Measurements from ENCODE around the gene NBDY.
"Not testable (repeated sequence)": the region's sequence is repeated elsewhere in the genome, so short reads cannot be mapped to it uniquely, and the experiment has no call there.

Gene NBDY

DNA sequence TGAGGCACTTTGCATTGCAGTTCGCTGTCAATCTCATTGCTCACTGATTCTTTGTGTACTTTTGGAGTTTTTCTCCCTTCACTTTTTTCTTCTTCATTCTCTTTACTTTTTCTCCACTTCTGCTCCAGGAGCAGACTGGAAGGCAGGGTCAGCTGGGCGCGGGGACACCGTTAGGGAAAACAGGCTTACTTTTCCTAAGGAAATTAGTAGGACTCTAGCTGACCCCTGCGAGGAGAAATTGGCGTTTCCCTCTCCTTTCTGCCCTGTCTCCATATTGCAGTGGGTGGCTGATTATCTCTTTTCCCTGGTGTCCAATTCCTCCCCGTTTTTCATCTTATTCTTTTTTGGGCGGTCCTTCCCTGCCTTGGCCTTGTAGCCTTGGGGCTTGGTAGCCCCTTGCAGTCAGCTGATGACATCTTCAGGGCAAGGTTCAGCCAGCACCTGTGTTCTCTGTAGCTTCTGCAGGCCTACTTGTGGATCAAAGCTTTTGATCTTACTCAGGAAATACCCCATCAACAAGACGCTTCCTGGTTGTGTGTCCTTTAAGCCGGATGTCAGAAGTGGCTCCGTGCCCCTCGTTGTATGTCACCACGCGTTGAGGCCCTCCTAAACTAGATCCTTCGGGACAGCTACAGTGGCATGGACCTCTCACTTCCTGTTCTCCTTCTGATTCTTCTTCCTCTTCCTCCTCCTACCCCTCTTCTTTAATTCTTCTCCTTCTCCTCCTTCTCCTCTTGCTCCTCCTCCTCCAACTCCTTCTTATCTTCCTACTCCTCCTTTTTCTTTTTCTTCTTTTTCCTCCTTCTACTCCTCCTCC is 36.1 kb downstream of the NBDY start:
- no peak for DNase-seq

DNA sequence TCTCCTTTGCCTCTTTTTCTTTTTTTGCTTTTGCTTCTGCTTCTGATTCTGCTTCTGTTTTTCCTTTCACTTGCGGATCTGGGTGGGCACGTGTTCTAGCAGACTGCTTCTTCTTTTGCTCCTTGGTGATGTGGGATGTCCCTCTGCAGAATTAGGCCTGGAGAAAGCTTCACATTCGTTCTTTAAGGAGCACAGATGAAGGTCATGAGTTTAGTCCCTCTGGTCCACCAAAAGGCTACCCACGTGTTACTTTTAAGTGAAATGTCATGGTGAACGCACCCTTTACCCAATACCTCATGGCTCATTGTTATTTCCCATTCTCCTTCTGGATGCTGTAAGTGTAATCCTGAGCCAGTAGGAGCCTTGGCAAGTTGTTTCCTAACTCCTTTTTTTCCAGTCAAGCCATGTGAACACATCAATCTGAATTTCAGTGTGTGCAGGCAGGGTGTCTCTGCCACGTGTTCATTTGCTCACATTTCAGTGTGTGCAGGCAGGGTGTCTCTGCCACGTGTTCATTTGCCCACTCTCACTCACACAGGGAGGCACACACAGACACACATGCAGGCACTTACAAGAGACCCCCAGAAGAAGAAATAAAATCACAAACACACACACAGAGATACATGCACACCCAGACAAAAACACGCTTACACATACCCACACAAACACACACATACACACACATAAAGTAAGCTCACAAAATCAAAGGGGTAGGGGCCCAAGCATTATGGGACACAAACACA is 36.9 kb downstream of the NBDY start:
- DNase-seq: no peak

DNA sequence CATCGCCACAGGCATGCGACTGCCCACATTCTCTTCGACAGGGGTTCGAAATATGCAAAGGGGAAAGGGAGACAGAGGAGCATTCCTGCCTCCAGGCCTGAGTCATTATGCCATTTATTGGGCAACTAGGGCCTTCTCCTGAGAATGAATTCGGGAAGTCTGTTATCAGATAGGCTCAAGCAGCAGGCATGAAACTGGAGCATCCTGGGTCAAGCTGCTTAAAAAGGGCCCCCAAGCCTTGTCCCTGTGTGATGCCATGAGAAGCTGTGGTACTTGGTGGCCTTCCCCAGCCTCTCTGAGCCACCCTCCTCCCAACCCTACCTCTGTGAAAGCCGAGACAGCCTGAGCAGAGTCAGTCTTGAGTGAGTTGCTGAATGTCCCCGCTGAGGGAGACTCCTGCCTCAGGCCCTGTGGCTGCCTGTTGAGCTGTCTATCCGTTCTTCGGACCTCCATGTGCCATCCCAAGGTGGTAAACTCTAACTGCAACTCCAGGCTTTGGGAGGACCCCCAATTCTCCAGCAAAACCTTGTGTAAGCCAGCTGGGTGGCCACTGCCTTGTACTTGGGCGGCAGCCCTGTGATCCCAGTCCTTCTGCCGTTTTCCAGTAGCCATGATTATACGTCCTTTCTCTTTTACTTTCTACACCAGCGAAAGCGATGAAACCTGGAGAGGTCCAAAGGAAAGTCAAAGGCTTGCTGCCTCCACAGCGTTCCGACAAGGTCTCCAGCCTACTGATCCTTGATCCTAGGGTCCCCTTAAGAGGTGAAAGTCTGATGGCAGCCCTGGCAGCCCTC is 37.7 kb downstream of the NBDY start:
- no peak for DNase-seq

DNA sequence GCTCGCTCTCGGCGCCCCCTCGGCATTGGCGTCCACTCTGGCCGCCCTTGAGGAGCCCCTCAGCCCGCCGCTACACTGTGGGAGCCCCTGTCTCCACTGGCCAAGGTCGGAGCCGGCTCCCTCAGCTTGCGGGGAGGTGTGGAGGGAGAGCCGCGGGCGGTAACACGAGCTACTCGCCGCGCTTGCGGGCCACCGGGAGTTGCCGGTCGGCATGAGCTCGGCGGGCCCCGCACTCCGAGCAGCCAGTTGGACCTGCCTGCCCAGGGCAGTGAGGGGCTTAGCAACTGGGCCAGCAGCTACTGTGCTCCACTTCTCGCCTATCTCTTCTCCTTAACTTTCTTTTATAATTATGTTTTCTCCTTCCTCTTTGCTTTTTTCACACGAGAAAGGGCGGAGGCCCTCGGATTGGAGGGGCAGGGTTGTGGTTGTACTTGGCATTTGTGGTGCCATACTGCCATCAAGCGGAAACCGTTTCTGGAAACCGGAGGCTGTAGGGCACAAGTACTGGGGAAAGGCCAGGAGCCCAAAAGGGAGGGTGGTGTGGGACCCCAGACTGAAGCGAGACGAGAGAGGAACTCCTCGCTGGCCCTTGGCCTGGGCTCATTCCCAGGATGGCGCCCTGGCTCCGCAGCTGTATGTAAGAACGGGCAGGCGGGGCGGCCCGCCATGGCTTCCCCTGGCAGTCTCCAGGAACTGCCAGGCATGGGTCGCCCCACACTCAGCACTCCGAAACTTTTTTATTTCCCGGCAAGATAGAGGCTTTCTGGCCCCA is 38.5 kb downstream of the NBDY start:
- not testable (repeated sequence) for DNase-seq

DNA sequence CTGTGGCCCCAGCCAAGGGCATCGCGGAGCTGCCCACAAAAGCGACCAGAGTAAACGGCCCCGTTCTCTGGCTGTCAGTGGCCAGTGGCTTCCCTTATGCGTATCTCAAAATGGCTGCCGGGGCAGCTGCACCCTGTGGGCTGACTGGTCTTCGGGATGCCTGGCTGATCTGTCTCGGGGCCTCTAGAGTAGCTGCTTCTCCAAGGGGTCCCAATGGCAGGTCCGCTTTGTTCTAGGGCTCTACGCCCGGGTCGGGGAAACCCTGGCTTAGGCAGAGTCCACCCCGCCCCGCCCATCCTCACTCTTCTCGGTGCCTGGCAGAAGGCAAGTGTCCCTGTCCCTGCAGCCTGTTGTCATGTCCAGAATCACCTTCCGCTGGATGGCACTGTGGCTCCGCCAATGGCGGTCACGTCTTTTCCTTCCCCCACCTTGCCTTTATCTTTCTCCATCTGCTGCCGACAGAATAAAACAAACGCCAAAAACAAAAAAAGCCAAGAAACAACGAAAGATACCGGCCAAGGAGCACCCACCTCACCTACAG is 39.1 kb downstream of the NBDY start:
- DNase-seq: not testable (repeated sequence)

DNA sequence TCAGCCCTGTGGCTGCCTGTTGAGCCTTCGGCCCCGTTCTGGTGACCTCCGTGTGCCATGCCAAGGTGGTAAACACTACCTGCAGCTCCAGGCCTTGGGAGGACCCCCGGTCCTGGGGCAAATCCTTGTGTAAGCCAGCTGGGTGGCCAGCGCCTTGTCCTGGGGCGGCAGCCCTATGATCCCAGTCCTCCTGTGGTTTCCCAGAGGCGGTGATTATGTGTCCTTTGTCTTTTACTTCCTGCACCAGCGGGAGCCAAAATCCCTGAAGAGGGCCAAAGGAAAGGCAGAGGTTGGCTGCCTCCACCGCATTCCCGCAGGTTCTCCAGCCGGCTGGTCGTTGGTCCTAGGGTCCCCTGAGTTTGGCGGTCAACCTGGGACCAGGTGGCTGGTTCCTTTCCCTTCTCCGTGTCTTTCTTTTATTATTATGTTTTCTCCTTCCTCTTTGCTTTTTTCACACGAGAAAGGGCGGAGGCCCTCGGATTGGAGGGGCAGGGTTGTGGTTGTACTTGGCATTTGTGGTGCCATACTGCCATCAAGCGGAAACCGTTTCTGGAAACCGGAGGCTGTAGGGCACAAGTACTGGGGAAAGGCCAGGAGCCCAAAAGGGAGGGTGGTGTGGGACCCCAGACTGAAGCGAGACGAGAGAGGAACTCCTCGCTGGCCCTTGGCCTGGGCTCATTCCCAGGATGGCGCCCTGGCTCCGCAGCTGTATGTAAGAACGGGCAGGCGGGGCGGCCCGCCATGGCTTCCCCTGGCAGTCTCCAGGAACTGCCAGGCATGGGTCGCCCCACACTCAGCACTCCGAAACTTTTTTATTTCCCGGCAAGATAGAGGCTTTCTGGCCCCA is 43.9 kb downstream of the NBDY start:
- not testable (repeated sequence) for DNase-seq

DNA sequence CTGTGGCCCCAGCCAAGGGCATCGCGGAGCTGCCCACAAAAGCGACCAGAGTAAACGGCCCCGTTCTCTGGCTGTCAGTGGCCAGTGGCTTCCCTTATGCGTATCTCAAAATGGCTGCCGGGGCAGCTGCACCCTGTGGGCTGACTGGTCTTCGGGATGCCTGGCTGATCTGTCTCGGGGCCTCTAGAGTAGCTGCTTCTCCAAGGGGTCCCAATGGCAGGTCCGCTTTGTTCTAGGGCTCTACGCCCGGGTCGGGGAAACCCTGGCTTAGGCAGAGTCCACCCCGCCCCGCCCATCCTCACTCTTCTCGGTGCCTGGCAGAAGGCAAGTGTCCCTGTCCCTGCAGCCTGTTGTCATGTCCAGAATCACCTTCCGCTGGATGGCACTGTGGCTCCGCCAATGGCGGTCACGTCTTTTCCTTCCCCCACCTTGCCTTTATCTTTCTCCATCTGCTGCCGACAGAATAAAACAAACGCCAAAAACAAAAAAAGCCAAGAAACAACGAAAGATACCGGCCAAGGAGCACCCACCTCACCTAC is 44.5 kb downstream of the NBDY start:
- not testable (repeated sequence) for DNase-seq

DNA sequence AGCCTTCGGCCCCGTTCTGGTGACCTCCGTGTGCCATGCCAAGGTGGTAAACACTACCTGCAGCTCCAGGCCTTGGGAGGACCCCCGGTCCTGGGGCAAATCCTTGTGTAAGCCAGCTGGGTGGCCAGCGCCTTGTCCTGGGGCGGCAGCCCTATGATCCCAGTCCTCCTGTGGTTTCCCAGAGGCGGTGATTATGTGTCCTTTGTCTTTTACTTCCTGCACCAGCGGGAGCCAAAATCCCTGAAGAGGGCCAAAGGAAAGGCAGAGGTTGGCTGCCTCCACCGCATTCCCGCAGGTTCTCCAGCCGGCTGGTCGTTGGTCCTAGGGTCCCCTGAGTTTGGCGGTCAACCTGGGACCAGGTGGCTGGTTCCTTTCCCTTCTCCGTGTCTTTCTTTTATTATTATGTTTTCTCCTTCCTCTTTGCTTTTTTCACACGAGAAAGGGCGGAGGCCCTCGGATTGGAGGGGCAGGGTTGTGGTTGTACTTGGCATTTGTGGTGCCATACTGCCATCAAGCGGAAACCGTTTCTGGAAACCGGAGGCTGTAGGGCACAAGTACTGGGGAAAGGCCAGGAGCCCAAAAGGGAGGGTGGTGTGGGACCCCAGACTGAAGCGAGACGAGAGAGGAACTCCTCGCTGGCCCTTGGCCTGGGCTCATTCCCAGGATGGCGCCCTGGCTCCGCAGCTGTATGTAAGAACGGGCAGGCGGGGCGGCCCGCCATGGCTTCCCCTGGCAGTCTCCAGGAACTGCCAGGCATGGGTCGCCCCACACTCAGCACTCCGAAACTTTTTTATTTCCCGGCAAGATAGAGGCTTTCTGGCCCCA is 49.3 kb downstream of the NBDY start:
- not testable (repeated sequence) for DNase-seq

DNA sequence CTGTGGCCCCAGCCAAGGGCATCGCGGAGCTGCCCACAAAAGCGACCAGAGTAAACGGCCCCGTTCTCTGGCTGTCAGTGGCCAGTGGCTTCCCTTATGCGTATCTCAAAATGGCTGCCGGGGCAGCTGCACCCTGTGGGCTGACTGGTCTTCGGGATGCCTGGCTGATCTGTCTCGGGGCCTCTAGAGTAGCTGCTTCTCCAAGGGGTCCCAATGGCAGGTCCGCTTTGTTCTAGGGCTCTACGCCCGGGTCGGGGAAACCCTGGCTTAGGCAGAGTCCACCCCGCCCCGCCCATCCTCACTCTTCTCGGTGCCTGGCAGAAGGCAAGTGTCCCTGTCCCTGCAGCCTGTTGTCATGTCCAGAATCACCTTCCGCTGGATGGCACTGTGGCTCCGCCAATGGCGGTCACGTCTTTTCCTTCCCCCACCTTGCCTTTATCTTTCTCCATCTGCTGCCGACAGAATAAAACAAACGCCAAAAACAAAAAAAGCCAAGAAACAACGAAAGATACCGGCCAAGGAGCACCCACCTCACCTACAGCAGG is 50.0 kb downstream of the NBDY start:
- DNase-seq: not testable (repeated sequence)

DNA sequence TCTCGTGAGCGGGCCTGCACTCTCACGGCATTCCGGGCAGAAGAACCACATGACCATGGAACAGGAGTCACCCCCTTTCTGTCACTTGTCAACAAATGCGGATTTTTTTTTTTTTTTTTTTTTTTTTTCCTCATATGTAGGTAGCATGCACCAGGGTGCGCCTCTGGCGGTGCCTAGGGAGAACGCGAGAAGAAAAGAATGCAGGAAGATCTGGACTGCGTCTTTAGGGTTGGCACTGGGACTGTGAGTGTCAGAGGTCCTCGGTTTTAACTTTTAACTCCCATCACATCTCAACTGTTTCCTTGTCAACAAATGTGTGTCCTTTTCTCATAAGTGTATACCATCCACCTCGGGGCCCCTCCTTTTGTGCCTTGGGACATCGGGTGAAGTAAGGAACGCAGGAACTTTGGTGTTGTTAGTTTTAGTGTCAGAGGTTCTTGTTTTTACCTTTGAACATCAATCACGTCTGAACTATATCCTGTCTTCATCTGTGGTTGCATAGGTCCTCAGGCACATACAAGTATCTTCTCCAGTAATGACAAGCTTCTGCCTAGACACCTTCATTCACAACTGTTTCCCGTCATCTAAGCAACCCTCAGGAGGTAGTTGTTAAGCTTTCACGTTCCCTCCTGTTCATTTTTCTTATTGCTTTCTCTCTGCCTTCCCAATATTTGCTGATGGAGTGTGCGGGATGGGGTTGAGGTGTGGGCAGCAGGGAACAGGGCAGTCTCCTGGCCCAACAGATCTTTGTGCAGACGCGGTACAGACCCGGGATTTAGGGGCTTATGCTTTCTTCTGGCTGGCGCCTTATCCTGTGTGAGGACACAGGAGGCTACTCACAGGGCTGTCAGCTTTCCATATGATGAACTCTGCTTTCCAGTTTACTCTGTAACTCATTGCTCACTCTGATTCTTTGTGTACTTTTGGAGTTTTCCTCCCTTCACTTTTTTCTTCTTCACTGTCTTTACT is 51.9 kb downstream of the NBDY start:
- not testable (repeated sequence) for DNase-seq

DNA sequence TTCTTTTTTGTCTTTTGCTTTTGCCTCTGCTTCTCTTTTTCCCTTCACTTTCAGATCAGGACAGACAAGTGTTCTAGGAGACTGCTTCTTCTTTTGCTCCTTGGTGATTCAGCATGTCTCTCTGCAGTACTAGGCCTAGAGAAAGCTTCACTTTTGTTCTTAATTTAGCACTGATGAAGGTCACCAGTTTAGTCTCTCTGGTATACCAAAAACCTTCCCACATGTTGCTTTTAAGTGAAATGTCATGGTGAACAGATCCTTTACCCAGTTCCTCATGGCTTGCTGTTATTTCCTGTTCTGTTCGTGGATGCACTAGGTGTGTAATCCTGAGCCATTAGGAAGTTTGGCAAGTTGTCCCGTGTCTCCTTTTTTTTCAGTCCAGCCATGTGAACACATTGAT is 53.3 kb downstream of the NBDY start:
- DNase-seq: no peak

DNA sequence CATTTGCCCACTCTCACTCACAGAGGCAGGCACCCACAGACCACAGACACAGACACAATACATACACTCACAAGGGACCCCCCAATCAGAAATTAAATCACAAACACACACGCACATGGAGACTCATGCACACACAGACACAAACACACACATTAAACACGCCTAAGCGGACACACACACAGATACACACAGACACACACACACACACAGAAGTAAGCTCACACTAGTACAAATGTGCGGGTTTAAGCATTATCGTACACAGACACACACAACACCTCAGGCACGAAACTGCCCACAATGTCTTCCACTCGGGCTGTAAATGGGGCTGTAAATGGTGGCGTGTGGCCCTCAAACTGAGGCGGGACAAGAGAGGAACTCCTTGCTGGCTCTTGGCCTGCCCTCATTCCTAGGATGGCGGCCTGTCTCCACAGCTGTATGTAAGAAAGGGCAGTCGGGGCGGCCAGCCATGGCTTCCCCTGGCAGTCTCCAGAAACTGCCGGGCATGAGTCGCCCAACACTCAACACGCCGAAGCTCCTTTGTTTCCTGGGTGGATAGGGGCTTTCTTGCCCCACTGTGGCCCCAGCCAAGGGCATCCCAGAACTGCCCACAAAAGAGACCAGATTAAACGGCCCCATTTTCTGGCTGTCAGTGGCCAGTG is 53.9 kb downstream of the NBDY start:
- DNase-seq: no peak

DNA sequence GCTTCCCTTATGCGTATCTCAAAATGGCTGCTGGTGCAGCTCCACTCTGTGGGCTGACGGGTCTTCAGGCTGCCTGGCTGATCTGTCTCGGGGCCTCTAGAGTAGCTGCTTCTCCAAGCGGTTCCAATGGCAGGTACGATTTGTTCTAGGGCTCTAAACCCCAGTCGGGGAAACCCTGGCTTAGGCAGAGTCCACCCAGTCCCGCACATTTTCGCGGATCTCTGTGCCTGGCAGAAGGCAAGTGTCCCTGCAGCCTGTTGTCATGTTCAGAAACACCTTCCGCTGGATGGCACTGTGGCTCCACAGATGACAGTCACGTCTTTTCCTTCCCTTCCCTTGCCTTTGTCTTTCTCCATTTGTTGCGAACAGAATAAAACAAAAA is 54.4 kb downstream of the NBDY start:
- DNase-seq: no peak

DNA sequence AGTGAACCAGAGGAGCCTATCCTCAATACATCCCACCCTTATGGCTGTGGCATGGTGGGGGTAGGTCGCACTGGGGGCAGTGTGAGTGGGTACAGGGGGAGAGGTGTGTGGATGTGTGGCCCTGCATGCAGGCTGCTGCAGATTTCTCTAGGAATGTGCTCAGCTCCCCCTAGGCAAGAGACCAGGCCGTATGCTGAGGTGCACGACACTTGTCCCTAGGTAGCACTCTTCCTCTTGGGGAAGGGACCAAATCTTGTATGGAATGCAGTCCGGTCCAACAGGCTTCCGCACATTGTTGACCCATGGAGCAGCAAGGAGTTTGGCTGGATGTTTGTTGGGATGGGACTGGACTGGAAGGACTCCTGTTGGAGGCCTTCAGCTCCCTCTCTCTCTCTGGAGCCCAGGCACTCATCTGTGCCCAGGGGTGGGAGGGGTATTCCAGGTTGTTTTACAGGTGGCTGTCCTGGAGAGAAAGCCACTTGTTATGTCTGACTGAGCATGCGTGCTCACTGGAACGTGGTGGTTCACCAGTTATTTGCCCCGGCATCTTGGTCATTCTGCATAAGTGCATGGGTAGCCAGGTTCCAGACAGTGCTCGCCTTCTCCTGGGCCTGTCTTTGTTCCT is 55.1 kb downstream of the NBDY start:
- no peak for DNase-seq

DNA sequence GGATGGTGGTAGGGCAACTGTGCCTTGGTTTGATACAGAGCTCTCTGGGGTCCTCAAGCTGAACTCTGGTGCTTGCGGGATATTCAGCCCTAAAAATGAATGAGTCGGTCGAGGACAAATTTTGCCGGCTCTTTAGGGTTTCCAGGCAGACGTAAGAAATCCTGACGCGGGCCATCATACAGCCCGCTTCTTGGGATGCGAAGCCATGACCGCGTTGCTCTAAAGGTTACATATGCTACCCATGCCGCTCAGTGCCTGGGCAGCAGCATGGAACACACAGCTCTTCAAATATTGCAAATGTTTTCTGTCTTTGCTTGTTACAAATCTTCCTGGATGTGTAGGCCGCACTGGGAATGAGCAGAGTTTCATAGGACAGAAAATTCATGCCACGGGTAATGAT is 55.6 kb downstream of the NBDY start:
- no peak for DNase-seq

DNA sequence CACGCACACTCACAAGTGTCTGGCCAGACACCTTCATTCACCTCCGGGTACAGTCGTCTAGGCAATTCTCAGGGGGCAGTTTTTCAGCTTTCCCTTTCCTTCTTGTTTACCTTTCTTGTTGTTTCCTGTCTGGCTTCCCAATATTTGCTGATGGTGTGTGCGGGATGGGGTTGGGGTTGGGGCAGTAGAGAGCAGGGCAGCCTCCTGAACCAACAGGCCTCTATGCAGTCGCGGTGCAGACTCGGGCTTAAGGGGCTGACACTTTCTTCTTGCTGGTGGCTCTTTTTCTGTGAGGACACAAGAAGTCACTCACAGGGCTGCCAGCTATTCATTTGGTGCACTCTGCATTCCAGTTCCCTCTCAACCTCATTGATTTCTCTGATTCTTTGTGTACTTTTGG is 56.4 kb downstream of the NBDY start:
- DNase-seq: no peak

DNA sequence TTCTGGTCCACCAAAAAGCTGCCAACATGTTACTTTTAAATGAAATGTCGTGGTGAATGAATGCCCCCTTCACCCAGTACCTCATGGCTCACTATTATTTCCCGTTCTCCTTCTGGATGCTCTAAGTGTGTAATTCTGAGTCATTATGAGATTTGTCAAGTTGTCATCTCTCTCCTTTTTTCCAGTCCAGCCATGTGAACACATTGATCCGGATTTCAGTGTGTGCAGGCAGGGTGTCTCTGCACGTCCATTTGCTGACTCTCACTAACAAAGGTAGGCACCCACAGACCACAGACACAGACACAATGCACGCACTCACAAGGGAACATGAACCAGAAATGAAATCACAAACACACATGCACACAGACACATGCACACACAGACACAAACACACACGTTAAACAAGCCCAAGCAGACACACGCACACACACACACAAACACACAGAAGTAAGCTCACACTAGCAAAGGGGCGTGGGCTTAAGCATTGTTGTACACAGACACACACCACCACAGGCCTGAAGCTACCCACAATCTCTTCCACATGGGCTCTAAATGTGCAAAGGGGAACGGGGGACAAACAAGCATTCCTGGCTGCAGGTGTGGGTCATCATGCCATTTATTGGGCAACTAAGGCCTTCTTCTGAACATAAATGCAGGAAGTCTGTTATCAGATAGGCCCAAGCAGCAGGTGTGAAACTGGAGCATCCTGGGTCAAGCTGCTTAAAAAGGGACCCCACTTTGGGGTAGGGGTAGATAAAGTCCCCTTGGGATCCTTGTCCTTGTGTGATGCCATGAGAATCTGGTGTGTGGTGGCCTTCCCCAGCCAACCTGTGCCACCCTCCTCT is 58.1 kb downstream of the NBDY start:
- DNase-seq: no peak

Data from NCI-H1930 (cell line).